Progenitor cell of endocrine pancreas (in vitro differentiated cells): ENCODE results near the gene VIT. TPM values are rescaled to one million over a fixed set of nuclear protein-coding genes. Genes with fewer than 3 reads are reported as not detected.
A peak's percentile ranks its signal among the peaks of the same experiment; 100 is the strongest.

Experiments
- DNase-seq: peaks from one replicate; pipeline ENCODE4 v3.0.0; 2021; ENCODE audit warnings: low spot score; ENCODE audit not compliant: unreplicated experiment
- H3K27ac Mint-ChIP-seq: 2 replicates; pipeline ENCODE4 v1.8.0; 2021; ENCODE audit warnings: mild to moderate bottlenecking, moderate library complexity, mixed read lengths
- H3K27me3 Mint-ChIP-seq: 2 replicates; pipeline ENCODE4 v1.8.0; 2021; ENCODE audit warnings: mixed read lengths
- H3K36me3 Mint-ChIP-seq: 2 replicates; pipeline ENCODE4 v1.8.0; 2022; ENCODE audit warnings: mixed read lengths; ENCODE audit not compliant: insufficient read depth
- H3K4me1 Mint-ChIP-seq: 2 replicates; pipeline ENCODE4 v1.8.0; 2021; ENCODE audit warnings: low read depth, mixed read lengths
- H3K4me3 Mint-ChIP-seq: 2 replicates; pipeline ENCODE4 v1.8.0; 2021; ENCODE audit warnings: low read depth, mild to moderate bottlenecking, moderate library complexity, mixed read lengths
- H3K9me3 Mint-ChIP-seq: 2 replicates; pipeline ENCODE4 v1.8.0; 2021; ENCODE audit warnings: low read depth, mixed read lengths
- CTCF ChIP-seq: fragments of 200-600 bp; sonication (generic); IDR thresholded peaks from one replicate; pipeline ENCODE4 v1.5.0; 2021; ENCODE audit warnings: antibody characterized with exemption, mild to moderate bottlenecking; ENCODE audit not compliant: unreplicated experiment
- total RNA-seq: library from RNA; stranded (reverse); gene quantifications from 2 replicates; pipeline ENCODE4 v1.2.1, GENCODE V29; 2021

The VIT gene
- total RNA-seq, 1 donor from 2014 or later, result not detected

GRCh38 chr2:36697424-36698066 lies 1.0 kb downstream of the VIT start:
- H3K9me3 Mint-ChIP-seq, result no peaks in the 10 kb centered on the region
- no peak for DNase-seq
- no peaks in the 10 kb centered on the region for H3K36me3 Mint-ChIP-seq
- TF ChIP-seq CTCF, result no peak
- no peak overlapping the region for H3K4me3 Mint-ChIP-seq
- H3K27me3 Mint-ChIP-seq, result no peaks in the 10 kb centered on the region
- peaks cover 32% of the 10 kb centered on the region for H3K4me1 Mint-ChIP-seq
- H3K27ac Mint-ChIP-seq, result peak overlapping the region; percentile 46

- no peak overlapping the region for H3K27ac Mint-ChIP-seq
- no peak overlapping the region for H3K4me3 Mint-ChIP-seq
- H3K4me1 Mint-ChIP-seq, result peaks cover 32% of the 10 kb centered on the region
- no peaks in the 10 kb centered on the region for H3K36me3 Mint-ChIP-seq
- no peak for DNase-seq
- H3K9me3 Mint-ChIP-seq, result no peaks in the 10 kb centered on the region
- H3K27me3 Mint-ChIP-seq, result no peaks in the 10 kb centered on the region
- no peak for TF ChIP-seq CTCF
These were observed 2.5 kb downstream of the VIT start for GRCh38 chr2:36698993-36699392.

DNA sequence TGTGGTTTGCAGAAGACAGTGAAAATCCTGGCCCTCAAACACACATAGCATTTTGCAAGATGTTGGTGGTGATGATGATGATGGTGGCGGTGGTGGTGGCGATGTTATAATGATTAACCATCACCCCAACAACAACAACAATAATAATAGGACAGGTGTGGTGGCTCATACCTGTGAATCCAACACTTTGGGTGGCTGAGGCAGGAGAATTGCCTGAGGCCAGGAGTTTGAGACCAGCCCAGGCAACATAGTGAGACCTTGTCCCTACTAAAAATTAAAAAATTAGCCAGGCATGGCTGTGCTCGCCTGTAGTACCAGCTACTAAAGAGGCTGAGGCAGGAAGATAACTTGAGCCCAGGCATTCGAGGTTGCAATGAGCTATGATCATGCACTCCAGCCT lies 3.8 kb downstream of the VIT start:
- Mint-ChIP-seq H3K9me3 (no peaks in the 10 kb centered on the region), H3K27ac (no peak overlapping the region), H3K4me1 (peaks cover 32% of the 10 kb centered on the region), H3K36me3 (no peaks in the 10 kb centered on the region), H3K4me3 (no peak overlapping the region), H3K27me3 (no peaks in the 10 kb centered on the region)
- TF ChIP-seq CTCF, result no peak
- DNase-seq, result no peak

DNA sequence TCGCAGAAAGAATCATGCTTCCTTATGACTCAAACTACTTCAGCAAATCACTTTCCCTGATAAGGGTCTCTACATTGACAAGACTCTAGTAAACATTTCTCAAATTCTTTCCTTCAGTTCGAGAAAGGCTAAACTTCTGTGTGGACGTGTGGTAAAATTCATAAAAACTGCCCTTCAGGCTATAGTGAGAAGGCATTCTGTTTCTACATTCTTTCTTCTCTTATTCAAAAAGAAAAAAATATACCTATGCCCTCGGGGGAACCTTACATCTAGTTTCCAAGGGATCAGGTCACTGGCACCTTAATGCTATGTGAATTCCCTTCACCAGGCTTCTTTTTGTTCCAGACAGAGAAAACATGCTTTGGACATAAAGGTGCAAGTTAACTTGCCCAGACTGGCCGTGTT lies 4.9 kb downstream of the VIT start:
- peaks cover 2% of the 10 kb centered on the region for H3K27me3 Mint-ChIP-seq
- H3K36me3 Mint-ChIP-seq, result no peaks in the 10 kb centered on the region
- no peak overlapping the region for H3K4me3 Mint-ChIP-seq
- peaks cover 29% of the 10 kb centered on the region for H3K4me1 Mint-ChIP-seq
- no peaks in the 10 kb centered on the region for H3K9me3 Mint-ChIP-seq
- no peak for DNase-seq
- H3K27ac Mint-ChIP-seq, result peak overlapping the region; percentile 83
- TF ChIP-seq CTCF, result peak; percentile 55

- Mint-ChIP-seq H3K9me3 (no peaks in the 10 kb centered on the region), H3K36me3 (no peaks in the 10 kb centered on the region), H3K27ac (peak overlapping the region; percentile 83), H3K4me1 (peaks cover 25% of the 10 kb centered on the region), H3K4me3 (no peak overlapping the region), H3K27me3 (peaks cover 2% of the 10 kb centered on the region)
- DNase-seq, result no peak
- TF ChIP-seq CTCF, result no peak
These were observed 5.4 kb downstream of the VIT start for GRCh38 chr2:36701918-36702317.
